IPS-11a (cell line): ENCODE data around the gene TSPAN7.

Experiments
- H3K4me3 ChIP-seq: one replicate; pipeline ENCODE4 v1.5.1; 2013; ENCODE audit warnings: low read depth, low read length, control low read depth

The TSPAN7 gene

DNA sequence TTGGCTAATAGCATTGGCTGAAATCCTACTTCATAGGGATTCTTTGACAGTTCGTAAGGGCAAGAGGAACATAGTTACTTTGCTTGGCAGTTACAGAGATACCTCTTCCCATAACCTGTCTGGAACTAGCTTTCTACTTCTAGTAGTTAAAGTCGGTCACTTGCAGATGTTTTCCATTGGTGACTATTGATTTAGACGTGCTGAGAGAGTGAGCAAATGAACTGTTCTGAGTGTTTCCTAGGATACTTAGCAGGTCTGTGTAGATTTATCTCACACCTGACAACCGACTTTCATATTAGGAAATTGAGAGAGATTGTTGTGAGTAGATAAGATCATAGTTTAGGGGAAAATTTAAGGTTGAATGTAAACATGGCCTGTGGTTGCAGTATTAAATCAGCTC lies 116.8 kb downstream of the TSPAN7 start:
- no peak overlapping the region for H3K4me3 ChIP-seq

DNA sequence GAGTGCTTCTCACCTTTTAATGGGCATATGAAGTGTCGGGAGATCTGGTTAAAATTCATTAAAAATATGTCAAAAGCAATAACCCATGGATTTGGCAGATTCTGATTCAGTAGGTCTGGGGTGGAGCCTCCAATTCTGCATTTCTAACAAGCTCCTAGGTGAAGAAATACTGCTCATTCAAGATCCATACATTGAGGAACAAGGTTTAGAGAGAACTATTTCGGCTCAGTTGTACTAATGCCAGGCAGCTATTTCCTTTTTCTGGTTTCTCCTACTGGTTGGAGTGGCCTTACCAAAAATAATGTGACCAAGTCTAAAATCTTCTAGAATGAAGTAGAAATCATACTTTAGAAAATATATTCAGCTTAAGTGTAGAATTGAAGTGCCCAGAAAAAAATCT lies 117.5 kb downstream of the TSPAN7 start:
- H3K4me3 ChIP-seq: no peak overlapping the region

DNA sequence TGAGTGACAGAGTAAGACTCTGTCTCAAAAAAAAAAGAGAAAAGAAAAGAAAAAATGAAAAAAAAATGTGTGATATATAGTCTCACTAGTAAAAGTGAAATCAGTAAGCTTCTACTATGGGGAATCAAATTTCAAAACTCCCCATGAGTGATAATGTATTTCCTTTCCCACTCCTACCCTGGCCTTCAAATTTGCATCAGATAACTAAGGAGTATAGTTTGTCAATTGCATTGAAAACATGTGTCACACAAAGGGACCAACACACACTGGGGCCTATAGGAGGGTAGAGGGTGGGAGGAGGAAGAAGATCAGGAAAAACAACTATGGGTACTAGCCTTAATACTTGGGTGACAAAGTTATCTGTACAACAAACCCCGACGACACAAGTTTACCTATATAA lies 118.4 kb downstream of the TSPAN7 start:
- H3K4me3 ChIP-seq: no peak overlapping the region

DNA sequence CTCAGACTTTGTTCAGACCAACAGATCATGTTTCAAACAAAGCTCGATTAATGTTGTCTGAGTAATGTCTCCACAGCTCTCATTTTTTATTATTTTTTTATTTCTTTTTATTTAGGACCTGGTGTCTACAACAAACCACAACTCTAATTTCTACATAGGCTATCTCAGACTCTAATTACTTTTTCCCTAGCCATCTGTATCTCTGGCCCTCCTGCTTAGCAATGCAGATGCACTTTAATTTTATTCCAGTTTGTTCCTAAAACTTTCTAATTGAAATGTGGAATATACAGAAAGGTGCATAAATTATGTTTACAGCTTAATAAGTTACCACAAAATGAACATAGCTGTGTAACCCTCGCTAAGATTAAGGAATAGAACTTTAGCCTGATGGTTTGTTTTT lies 120.8 kb downstream of the TSPAN7 start:
- no peak overlapping the region for H3K4me3 ChIP-seq

DNA sequence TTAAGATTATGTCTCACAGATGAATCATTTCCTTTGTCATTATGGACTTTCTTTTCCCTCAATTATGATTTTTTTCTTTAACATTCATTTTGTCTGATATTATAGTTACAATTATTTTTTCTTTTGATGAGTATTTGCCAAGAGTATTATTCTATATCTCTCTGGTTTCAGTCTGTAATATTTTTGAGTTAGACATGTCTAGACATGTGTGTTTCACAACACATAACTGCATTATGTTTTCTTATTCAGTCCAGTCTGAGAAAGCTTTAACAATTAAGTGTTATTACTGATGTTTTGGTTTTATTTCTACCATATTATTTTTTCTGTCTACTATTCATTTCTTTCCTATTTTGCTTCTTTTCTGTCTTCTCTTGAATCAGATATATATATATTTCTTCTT lies 131.6 kb downstream of the TSPAN7 start:
- H3K4me3 ChIP-seq: no peak overlapping the region

DNA sequence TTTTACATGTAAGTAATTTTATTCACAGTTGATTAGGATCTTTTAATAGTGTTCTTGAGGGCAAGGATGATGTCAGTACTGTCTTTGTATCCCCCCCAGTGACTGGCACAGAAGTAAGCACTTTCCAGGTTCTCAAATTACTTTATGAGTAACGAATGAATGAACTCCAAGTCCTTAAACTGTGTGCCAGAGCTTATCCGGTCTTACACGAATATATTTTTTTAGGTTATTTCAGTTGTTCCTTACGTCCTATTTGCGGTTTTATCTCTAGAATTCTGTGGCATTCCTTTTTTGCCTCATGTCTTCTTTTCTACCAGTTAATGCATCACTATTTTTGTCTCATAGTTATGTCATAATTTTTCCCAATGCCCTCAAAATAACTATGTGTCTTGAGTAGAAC lies 133.1 kb downstream of the TSPAN7 start:
- no peak overlapping the region for H3K4me3 ChIP-seq

DNA sequence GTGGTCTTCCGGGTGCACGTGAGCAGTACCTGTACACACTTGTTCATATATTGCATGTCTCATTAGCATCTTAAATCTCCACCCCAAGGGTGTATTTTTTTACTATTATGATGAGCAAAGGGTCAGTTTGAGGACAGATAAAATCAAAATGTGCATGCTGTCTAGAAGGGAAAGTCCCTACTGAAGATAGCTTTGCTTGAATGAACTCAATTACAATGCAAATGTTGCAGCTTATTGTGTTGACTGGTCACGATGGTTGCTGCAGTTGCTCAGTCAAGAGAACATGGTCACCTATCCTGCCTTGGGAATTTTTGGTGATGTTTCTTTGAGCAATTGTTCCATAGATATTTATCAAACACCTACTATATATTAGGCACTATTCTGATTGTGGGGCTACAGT lies 136.1 kb downstream of the TSPAN7 start:
- H3K4me3 ChIP-seq: no peak overlapping the region

DNA sequence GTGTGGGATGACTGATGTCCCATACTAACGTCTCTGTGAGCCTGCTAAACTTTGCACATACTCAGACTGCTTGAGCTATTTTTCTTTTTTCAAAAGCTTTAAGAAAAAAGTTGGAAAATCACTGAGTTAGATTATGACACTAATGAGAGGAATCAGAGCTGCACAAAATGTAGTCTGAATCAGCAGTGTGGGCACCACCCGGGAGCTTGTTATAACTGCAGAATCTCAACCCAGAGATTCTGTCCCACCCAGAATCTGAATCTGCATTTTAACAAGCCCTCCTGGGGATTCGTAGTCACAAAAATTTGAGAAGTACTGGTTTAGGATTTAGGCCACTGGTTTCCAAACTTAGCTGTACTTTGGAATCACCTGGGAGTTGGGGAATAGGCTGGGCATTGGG lies 137.8 kb downstream of the TSPAN7 start:
- no peak overlapping the region for H3K4me3 ChIP-seq

DNA sequence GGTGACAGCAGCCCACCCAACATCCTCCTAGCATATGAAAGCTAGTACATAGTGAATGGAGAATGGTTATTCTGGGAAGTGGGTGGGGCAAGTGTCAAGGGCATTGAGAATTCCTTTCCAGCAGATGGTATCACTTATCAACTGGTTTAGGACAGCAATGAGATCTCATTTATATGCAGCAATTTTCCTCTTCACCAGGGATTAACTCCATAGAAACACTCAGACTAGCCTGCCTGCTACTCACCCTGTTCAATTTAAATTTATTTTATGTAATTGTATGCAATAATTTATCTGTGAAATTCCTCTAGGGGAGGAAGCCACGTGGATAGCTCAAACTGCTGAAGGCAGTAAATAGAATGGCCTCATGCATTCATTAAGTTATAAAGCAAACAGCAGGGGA lies 138.4 kb downstream of the TSPAN7 start:
- H3K4me3 ChIP-seq: no peak overlapping the region

DNA sequence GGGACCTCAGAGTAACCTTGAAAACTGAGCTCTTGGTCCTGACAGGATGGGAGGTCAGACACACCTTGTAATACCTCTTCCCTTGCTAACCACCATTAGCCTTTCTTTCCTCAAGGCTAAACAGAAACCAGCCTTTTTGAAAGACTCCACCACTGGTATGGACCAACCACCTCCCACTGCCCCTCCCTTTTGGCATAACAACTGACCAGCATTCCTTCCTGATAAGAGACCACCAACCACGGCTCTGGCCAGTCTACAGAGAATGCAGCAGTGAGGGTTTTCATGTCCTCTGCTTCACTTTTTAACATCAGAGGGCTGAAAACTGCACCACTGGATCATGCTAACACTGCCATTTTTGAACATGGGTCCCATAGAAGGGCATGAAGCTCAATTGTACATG lies 139.7 kb downstream of the TSPAN7 start:
- H3K4me3 ChIP-seq: no peak overlapping the region

DNA sequence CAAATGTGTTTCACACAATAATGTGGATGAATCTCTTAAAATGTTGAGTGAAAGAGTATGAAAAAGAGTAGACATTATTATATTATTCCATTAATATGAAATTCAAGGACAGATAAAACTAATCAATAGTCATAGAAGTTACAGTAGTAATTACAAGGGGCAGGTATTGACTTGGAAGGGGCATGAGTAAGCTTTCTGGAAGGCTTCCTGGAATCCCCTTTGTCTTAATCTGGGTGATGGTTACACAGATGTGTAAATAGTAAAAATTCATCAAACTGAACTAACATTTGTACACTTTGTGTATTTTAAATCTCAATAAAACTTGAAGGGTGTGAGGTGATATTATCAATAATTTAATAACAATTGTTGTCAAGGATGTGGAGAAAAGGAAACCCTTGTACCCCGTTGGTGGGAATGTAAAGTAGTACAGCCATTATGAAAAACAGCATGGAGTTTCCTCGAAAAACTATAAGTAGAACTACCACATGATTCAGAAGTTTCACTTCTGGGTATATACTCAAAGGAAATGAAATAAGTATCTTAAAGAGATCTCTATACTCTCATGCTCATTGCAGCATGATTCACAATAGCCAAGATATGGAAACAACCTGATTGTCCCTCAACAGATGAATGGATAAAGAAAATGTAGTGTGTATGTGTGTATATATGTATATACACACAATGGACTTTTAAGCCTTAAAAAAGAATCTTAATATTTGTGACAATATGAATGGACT lies 143.0 kb downstream of the TSPAN7 start:
- H3K4me3 ChIP-seq: no peak overlapping the region

DNA sequence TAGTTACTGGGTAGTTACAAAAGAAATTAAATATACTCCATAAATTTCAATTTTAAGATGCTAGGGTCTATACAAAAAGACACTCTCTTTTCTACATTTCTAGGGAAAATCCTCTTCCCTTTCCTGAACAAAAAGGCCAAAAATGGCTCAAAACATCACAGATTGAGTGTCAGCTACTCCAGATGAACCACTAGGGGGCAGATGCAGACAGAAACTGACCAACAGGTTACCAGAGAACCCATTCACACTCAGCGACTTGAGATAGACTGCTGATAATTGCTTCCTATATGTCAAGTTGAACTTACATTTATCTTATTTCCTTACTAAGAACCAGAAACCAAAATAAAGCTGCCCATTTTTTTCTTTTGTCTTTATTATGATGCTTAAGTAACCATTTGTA lies 156.5 kb downstream of the TSPAN7 start:
- no peak overlapping the region for H3K4me3 ChIP-seq

DNA sequence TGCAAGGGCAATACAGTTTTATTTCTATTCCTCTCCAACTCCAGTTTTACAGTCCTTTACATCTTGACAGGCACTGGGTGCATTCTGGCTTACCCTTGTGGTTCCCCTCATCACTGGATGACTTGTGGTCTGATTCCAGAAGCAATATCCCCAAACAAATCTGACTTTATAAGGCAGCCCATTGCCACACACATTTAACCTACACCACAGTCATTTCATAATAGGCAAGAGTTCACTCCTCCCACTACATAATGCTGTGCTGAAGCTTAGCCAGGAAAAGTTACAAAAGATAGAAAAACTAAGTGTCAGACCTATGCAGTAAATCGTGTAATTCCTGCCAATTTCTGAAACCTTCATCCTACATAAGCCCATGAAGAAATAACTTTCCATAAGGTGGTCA lies 157.0 kb downstream of the TSPAN7 start:
- no peak overlapping the region for H3K4me3 ChIP-seq

DNA sequence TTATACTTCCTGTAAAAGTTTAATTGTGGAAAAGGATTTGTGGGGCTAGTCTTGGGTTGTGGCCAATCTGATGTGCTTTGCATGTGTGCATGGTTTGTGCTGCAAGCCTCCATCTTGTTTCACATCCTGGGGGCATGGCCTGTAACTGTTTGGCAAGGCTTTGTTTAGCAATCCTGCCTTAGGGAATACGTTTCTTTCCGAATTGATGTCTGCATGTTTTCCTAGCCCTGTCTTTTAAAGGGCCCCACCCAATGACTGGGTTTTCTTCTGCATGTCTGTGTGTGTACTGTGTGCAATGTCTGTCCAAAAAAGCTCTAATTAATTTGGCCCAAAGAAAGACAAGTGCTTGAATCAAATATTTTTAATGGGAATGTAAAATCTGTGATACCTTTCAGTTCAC lies 165.3 kb downstream of the TSPAN7 start:
- no peak overlapping the region for H3K4me3 ChIP-seq

DNA sequence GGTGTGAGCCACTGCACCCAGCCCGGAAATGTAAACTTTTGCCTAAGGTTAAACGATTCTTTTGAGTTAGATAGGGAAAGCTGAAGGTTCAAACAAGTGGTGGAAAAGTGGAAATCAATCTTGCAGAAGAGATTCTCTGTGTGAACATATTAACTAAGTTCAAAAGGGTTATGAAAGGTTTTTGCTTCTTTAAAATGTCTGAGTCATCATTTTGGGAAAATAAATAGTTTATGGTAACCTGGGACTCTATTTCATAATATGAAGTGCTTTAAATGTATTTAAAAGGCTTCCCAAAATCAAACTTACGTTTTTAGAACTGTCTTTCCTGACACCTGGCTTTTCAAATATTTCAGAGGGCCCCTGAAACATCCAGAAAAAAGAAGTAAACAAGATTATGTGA lies 166.3 kb downstream of the TSPAN7 start:
- H3K4me3 ChIP-seq: no peak overlapping the region

DNA sequence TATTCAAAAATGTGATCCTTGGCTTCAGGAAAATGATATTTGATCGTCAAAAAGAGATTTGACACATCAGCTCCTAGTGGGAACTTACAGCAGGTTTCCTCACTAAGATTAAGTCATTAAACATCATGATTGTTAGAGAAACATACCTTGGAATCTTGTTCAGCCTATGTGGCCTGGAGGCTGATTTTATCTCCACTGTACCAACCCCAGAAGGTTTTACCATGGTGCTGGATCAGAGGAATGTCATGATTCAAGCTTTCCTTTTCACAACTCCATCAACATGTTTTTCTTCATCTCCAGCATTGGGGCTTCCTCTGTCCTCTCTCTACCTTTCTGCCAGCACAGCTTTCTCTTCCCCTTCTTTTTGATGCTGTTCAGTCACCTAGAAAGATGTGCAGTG lies 171.5 kb downstream of the TSPAN7 start:
- no peak overlapping the region for H3K4me3 ChIP-seq
